GM12891 (cell line): ENCODE measurements around the gene IGF1R.

Experiments used
- POLR2A ChIP-seq: IDR thresholded peaks from 2 replicates; pipeline ENCODE4 v1.6.1; 2011; ENCODE audit warnings: low read depth, low read length, control low read depth
- POLR2AphosphoS5 ChIP-seq: IDR thresholded peaks from 2 replicates; pipeline ENCODE4 v1.6.1; 2011; ENCODE audit warnings: low read depth, low read length, control low read depth

- TF ChIP-seq POLR2A (no peak), POLR2AphosphoS5 (no peak)
Observed at GRCh38 chr15:98663045-98663444, 14.7 kb downstream of the IGF1R start.
